ENCODE results near the gene CEP41. TPM values are rescaled to one million over a fixed set of nuclear protein-coding genes. Genes with fewer than 3 reads are reported as not detected.

The CEP41 gene
- total RNA-seq, 1 donor from 2014 or later, result 11.3 TPM

DNA sequence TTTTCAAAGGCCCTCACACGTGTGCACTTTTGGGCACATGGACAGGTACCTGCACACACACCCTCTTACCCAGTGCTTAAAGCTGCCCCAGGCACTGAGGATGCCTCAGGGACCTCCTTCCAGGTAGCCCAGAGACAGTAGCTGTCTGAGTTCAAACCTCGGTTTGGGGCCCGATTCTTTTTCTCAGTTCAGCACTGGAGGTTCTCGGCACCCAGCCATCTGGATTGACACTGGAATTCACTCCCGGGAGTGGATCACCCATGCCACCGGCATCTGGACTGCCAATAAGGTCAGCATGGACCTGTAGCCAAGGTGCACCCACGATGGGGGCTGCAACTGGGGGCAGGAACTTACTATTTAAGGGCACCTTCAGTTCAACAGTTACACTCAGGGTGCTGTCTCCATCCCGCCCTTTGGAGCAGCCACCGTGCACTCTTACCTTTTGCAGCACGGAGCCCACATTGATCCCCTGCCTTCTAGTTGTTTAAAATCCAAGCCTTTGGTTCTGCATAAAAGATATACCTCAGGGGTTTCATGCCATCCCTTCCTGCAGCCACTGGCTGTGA lies 78.5 kb downstream of the CEP41 start:
- DNase-seq, result peak; percentile 38
- TF ChIP-seq, protein P1, sequence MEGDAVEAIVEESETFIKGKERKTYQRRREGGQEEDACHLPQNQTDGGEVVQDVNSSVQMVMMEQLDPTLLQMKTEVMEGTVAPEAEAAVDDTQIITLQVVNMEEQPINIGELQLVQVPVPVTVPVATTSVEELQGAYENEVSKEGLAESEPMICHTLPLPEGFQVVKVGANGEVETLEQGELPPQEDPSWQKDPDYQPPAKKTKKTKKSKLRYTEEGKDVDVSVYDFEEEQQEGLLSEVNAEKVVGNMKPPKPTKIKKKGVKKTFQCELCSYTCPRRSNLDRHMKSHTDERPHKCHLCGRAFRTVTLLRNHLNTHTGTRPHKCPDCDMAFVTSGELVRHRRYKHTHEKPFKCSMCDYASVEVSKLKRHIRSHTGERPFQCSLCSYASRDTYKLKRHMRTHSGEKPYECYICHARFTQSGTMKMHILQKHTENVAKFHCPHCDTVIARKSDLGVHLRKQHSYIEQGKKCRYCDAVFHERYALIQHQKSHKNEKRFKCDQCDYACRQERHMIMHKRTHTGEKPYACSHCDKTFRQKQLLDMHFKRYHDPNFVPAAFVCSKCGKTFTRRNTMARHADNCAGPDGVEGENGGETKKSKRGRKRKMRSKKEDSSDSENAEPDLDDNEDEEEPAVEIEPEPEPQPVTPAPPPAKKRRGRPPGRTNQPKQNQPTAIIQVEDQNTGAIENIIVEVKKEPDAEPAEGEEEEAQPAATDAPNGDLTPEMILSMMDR (IDR thresholded peaks at IDR 0.05), result no peak
- intact Hi-C loops (cut with DNase I), result no loop called here
- Histone ChIP-seq H3K27ac (no peak overlapping the region), H3K9me3 (peaks cover 3% of the 10 kb centered on the region), H3K36me3 (no peaks in the 10 kb centered on the region), H3K27me3 (no peaks in the 10 kb centered on the region), H3K4me1 (peaks cover 3% of the 10 kb centered on the region), H3K4me3 (no peak overlapping the region)
- no peak for ATAC-seq

DNA sequence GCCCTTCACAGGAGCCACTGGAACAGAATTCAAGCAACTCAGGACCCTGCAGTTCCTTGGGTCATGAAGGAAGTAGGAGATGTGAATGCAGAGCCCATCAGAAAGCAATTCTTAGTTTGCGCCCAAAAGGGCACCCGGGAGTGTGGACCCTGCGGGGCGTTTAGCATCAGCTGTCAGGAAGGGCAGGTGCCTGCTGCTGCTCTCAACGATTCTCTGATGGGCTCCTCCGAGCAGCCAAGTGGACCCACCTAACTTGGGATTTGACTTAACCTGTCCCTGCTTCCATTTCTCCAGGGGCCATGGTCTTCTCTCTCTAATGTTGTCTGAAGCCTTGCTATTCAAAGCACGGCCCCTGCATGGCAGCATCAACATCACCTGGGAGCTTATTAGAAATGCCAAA lies 79.1 kb downstream of the CEP41 start:
- TF ChIP-seq, protein P1 (IDR thresholded peaks at IDR 0.05), result no peak

DNA sequence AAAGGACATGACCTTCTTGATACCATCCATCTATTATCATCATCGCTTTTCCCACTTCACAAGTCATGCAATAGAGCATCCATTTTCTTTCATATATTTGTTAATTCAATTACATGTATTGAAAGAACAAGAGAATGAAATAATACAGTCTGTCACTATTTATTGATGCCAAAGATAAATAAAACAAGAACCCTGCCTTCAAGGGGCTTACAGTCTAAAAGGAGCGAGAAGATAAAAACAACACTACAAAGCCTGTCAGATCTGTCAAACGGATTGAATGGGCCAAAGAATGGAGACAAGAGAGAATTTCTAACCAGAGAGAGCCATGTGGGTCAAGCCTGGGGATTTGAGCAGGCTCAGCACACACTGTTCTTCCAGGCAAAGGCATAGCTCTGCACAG lies 80.3 kb downstream of the CEP41 start:
- TF ChIP-seq, protein P1 (IDR thresholded peaks at IDR 0.05), result no peak
- DNase-seq (peak; percentile 7), ATAC-seq (no peak)
- no peak overlapping the region for H3K4me3 ChIP-seq
- intact Hi-C loops (cut with DNase I), result no loop called here
- peaks cover 3% of the 10 kb centered on the region for H3K9me3 ChIP-seq
- no peaks in the 10 kb centered on the region for H3K36me3 ChIP-seq
- H3K4me1 ChIP-seq, result peaks cover 14% of the 10 kb centered on the region
- H3K27ac ChIP-seq, result no peak overlapping the region
- no peaks in the 10 kb centered on the region for H3K27me3 ChIP-seq

More for the DNA sequence above, 79.1 kb downstream of the CEP41 start:
- intact Hi-C loops (cut with DNase I), result no loop called here
- H3K36me3 ChIP-seq, result no peaks in the 10 kb centered on the region
- no peak for ATAC-seq
- H3K9me3 ChIP-seq, result peaks cover 3% of the 10 kb centered on the region
- no peaks in the 10 kb centered on the region for H3K27me3 ChIP-seq
- H3K27ac ChIP-seq, result no peak overlapping the region
- H3K4me1 ChIP-seq, result peaks cover 10% of the 10 kb centered on the region
- no peak overlapping the region for H3K4me3 ChIP-seq
- peak; percentile 31 for DNase-seq

DNA sequence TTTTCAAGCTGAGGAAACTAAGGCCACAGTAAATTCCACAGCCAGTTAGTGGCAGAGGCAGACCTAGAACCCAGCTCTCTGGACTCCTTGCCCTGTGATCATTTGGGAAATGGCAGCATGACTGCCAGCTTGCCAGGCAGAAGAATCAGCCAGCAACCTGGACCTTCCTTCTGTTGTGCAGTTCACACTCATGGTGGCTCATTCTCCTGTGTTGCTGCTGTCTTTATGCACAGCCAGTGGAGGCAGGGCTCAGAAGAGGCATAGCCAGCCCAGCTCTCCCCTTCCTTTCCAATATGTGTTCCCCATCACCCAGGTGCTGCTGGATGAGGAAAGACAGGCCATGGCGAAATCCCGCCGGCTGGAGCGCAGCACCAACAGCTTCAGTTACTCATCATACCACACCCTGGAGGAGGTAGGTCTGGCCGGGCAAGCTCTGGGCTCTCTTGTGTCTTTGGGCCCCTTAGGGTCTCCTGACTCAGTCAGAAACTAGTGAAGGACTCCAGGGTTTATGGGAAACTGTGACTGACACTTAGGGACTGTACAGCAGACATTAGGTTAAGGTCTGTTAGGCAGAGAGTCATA lies 81.4 kb downstream of the CEP41 start:
- ATAC-seq (no peak), DNase-seq (peak; percentile 28)
- Histone ChIP-seq H3K4me3 (no peak overlapping the region), H3K9me3 (peaks cover 3% of the 10 kb centered on the region), H3K27ac (no peak overlapping the region), H3K4me1 (peaks cover 14% of the 10 kb centered on the region), H3K36me3 (no peaks in the 10 kb centered on the region), H3K27me3 (no peaks in the 10 kb centered on the region)
- intact Hi-C loops (cut with DNase I), result no loop called here
- TF ChIP-seq, protein P1 (IDR thresholded peaks at IDR 0.05), result no peak

DNA sequence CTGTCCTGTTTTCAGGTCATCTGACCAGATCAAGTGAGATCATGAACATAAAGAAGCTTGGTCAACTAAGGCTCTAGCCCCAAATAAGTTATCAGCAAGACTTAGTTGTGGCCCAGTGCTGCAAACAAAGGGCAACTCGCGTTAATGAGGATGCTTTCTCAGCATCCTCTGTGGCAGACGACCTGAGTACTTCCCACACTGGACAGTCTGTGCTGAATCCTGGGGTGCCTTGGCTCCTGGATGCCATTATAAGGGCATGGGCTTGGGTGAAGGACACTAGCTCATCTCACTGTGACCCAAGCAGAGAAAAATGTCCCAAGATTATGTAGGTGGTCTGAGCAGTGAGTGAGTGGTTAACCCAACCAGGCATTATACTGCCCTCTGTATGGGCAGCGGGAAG lies 82.3 kb downstream of the CEP41 start:
- Histone ChIP-seq H3K4me1 (peaks cover 14% of the 10 kb centered on the region), H3K4me3 (no peak overlapping the region), H3K9me3 (peaks cover 3% of the 10 kb centered on the region), H3K36me3 (no peaks in the 10 kb centered on the region), H3K27ac (no peak overlapping the region), H3K27me3 (no peaks in the 10 kb centered on the region)
- intact Hi-C loops (cut with DNase I), result no loop called here
- DNase-seq (peak; percentile 5), ATAC-seq (no peak)
- TF ChIP-seq, protein P1 (IDR thresholded peaks at IDR 0.05), result no peak
